ENCODE results near the gene MPPED1.

Gene MPPED1

GRCh38 chr22:43365715-43366440, 45.9 kb upstream of the MPPED1 start:
- Histone ChIP-seq H3K36me3 (ENCODE audit: low read length) (no peaks in the 10 kb centered on the region), H3K9me2 (replicated peaks; ENCODE audit: insufficient read depth, low read length) (no peaks in the 10 kb centered on the region), H3K27ac (ENCODE audit: low read depth, low read length) (no peak overlapping the region), H3K4me3 (ENCODE audit: insufficient read depth, low read length, poor library complexity, severe bottlenecking) (no peak overlapping the region), H3K27me3 (ENCODE audit: low read length) (no peaks in the 10 kb centered on the region), H3K9ac (ENCODE audit: low read length) (no peak overlapping the region), H2AFZ (ENCODE audit: low read depth, low read length, severe bottlenecking) (no peak overlapping the region), H3K79me2 (ENCODE audit: insufficient read depth, low read length) (no peaks in the 10 kb centered on the region), H4K20me1 (ENCODE audit: low read depth, low read length) (no peaks in the 10 kb centered on the region), H3K9me3 (ENCODE audit: insufficient read depth, low read length) (no peaks in the 10 kb centered on the region), H3K4me2 (ENCODE audit: low read depth, low read length, poor library complexity, severe bottlenecking) (no peak overlapping the region), H3F3A (ENCODE audit: insufficient read depth) (no peaks in the 10 kb centered on the region)
- no peak for TF ChIP-seq EZH2phosphoT487 (conservative IDR thresholded peaks at IDR 0.05; ENCODE audit: low read length)
- TF ChIP-seq, protein P1, sequence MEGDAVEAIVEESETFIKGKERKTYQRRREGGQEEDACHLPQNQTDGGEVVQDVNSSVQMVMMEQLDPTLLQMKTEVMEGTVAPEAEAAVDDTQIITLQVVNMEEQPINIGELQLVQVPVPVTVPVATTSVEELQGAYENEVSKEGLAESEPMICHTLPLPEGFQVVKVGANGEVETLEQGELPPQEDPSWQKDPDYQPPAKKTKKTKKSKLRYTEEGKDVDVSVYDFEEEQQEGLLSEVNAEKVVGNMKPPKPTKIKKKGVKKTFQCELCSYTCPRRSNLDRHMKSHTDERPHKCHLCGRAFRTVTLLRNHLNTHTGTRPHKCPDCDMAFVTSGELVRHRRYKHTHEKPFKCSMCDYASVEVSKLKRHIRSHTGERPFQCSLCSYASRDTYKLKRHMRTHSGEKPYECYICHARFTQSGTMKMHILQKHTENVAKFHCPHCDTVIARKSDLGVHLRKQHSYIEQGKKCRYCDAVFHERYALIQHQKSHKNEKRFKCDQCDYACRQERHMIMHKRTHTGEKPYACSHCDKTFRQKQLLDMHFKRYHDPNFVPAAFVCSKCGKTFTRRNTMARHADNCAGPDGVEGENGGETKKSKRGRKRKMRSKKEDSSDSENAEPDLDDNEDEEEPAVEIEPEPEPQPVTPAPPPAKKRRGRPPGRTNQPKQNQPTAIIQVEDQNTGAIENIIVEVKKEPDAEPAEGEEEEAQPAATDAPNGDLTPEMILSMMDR (IDR thresholded peaks at IDR 0.05; ENCODE audit: insufficient read depth, low read length, poor library complexity, severe bottlenecking): no peak

- no peak overlapping the region for H3K9ac ChIP-seq (ENCODE audit: low read length)
- no peaks in the 10 kb centered on the region for H3F3A ChIP-seq (ENCODE audit: insufficient read depth)
- no peaks in the 10 kb centered on the region for H3K36me3 ChIP-seq (ENCODE audit: low read length)
- H3K4me2 ChIP-seq (ENCODE audit: low read depth, low read length, poor library complexity, severe bottlenecking): no peak overlapping the region
- H4K20me1 ChIP-seq (ENCODE audit: low read depth, low read length): no peaks in the 10 kb centered on the region
- TF ChIP-seq, protein P1 (IDR thresholded peaks at IDR 0.05; ENCODE audit: insufficient read depth, low read length, poor library complexity, severe bottlenecking): no peak
- no peak for TF ChIP-seq EZH2phosphoT487 (conservative IDR thresholded peaks at IDR 0.05; ENCODE audit: low read length)
- H2AFZ ChIP-seq (ENCODE audit: low read depth, low read length, severe bottlenecking): no peak overlapping the region
- H3K9me3 ChIP-seq (ENCODE audit: insufficient read depth, low read length): no peaks in the 10 kb centered on the region
- peaks cover 2% of the 10 kb centered on the region; the same call in 1 of the 2 replicates for H3K27me3 ChIP-seq (ENCODE audit: low read length)
- H3K79me2 ChIP-seq (ENCODE audit: insufficient read depth, low read length): no peaks in the 10 kb centered on the region
- H3K27ac ChIP-seq (ENCODE audit: low read depth, low read length): no peak overlapping the region
- no peaks in the 10 kb centered on the region for H3K9me2 ChIP-seq (replicated peaks; ENCODE audit: insufficient read depth, low read length)
- no peak overlapping the region for H3K4me3 ChIP-seq (ENCODE audit: insufficient read depth, low read length, poor library complexity, severe bottlenecking)
These were observed 41.8 kb upstream of the MPPED1 start for GRCh38 chr22:43370036-43370435.

DNA sequence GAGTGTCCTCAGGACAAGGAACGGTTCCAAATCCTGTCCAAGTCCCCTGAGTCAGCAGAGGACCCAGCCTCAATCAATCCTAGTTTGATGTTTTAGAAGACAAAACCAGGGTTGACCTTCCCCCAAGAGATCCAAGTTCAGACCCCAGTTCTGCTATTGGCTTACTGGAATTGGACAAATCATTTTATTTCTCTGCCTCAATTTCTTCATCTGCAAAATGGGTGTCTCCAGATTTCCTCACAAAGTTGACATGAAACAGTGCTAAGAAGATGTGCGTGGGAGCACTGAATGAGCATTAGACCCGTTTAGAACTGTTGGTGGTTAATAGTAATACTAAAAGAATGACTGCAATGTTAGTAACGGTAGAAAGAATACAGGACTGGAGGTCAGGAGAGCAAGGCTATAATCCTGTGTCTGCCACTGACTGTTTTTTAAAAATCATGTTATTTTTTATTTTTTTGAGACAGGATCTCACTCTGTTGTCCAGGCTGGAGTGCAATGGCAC, 35.8 kb upstream of the MPPED1 start:
- TF ChIP-seq EZH2phosphoT487 (conservative IDR thresholded peaks at IDR 0.05; ENCODE audit: low read length): no peak
- TF ChIP-seq, protein P1 (IDR thresholded peaks at IDR 0.05; ENCODE audit: insufficient read depth, low read length, poor library complexity, severe bottlenecking): no peak
- H3K27ac ChIP-seq (ENCODE audit: low read depth, low read length): no peak overlapping the region
- no peaks in the 10 kb centered on the region for H4K20me1 ChIP-seq (ENCODE audit: low read depth, low read length)
- H3K4me3 ChIP-seq (ENCODE audit: insufficient read depth, low read length, poor library complexity, severe bottlenecking): no peak overlapping the region
- no peak overlapping the region for H3K4me2 ChIP-seq (ENCODE audit: low read depth, low read length, poor library complexity, severe bottlenecking)
- no peaks in the 10 kb centered on the region for H3K9me3 ChIP-seq (ENCODE audit: insufficient read depth, low read length)
- peaks cover 4% of the 10 kb centered on the region; the same call in 1 of the 2 replicates for H3K27me3 ChIP-seq (ENCODE audit: low read length)
- H3K79me2 ChIP-seq (ENCODE audit: insufficient read depth, low read length): no peaks in the 10 kb centered on the region
- no peaks in the 10 kb centered on the region for H3K36me3 ChIP-seq (ENCODE audit: low read length)
- no peak overlapping the region for H2AFZ ChIP-seq (ENCODE audit: low read depth, low read length, severe bottlenecking)
- H3F3A ChIP-seq (ENCODE audit: insufficient read depth): no peaks in the 10 kb centered on the region
- no peaks in the 10 kb centered on the region for H3K9me2 ChIP-seq (replicated peaks; ENCODE audit: insufficient read depth, low read length)
- no peak overlapping the region for H3K9ac ChIP-seq (ENCODE audit: low read length)

Measured in SU-DHL-6 (cell line).